Measurements from ENCODE around the gene SLC1A2.

Gene SLC1A2

DNA sequence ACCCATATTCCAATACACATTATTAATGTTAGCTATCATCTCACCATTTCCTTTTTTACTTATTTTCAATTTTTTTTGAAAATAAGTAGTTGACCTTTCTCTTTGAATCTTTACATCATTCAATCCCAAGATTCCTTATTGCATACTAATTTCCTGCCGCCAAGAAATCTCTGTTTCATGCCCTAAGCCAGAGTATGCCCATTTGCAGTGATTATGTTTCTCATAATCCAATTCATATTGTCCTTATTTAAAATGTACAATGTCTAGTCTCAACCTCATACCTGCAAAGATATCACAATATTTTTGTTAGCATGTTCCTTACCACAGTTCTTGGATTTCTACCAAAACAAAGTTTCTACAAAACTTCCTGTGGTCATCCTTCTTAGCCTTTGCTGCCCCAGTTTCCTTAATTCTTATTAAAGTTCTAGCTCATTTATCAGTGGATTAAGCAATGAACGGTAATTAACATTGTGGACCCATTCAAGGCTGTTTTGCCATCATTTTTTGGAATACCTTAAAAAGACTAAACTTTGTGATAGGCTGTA lies 205.1 kb downstream of the SLC1A2 start:
- FAIRE-seq = no peak

DNA sequence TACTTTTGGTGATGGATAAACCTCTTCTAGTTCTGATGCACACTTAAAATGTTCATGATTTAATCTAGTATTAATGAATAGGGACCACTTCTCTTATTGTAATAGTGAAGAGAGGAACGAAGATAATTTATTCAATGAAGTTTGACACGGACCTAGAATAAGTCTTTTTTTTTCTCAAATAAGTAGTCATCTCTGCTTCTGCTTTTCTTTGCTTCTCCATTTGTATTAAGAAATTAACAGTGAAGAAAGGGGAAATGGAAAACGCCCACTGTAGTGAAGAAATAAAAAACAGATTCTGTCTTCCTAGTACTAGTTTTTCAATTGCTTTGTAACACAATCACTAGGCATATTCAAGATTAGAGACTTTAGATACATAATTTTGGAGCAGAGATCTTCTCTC lies 207.4 kb downstream of the SLC1A2 start:
- FAIRE-seq = no peak

DNA sequence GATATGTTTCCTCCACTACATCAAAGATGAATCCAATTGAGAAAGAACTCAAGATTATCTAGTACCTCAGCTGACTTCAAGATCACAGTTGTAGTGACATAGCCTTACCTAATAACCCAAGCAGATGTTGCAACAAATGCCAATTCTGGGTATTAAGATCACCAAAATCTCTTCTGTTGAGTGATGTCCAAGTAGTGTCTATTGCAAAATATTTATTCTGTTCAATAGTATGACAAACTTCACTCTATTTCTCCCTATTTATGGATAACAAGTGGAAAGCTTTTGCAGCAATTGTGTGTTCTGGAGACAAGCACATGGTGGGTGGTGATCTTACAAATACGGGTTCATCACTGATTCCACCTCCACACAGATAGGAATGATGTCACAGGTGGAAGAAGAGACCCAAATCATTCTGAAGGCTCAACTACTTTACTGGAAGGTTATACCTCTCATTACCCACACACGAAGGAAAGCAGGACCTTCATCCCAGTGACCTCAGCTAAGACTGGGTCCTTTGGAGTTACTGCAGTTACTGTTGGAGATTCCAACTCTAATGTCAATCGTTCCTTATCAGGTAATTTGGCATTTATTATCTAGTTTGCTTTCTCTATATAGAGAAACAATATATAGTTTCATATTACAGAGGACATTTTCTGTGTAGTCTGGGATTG lies 208.3 kb downstream of the SLC1A2 start:
- FAIRE-seq = no peak

DNA sequence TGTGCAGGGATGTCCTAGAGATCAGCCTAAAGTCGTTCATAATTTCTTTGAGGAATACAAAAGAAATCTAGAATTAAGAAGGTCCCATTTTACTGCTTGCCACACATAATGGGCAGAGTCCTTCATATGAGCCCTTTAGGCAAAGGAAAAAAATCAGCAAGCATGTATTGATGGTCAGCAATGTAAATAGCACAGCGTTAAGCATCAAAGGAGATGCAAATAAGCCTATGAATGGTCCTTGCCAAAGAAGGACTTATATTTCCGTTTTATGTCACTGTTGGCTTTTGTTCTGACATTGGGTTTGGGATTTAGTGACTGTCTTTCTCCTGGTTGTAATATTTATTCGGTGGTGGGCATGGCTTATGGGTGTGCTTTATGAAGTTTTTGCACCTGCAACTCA lies 210.6 kb downstream of the SLC1A2 start:
- FAIRE-seq = no peak

DNA sequence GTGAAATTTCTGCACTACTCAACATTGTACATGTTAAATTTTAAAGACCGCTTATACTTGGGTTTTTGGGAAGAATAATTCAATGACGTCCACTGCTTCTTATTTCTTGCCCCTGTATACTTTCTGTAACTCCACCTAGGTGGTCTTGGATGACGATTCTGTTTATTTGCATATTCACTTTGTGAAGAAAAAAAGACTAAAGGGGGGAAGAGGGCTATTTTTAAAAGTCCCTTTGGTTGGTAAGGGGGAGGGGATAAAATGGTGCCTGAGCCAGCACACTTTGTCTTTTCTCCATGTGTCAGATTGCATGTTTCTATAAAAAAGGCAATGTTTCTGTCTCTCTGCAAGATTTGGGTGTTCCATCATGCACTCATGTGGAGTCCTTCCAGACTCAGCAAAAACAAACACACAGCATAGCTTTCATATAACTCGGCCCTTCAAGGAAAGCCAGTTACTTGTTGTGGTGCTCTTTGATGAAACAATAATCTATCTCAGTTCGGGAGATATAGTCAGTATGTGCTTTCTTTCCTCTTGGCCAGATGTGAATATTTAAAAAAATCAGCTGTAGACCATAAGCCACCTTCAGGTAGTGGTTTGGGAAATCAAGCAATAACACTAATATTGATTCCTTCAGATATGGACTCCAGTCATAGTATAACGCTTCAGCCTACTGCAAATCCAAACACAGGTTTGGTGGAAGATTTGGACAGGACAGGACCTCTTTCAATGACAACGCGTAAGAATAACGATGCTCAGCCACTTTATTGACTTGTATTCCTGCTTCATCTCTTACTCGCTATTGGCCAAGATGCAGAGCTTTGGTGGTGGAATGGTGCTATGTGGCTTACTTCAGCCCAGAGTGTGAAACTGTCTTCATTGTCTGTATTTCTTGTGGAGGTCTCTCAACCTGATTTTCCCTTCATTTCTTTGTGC lies 211.6 kb downstream of the SLC1A2 start:
- no peak for FAIRE-seq

DNA sequence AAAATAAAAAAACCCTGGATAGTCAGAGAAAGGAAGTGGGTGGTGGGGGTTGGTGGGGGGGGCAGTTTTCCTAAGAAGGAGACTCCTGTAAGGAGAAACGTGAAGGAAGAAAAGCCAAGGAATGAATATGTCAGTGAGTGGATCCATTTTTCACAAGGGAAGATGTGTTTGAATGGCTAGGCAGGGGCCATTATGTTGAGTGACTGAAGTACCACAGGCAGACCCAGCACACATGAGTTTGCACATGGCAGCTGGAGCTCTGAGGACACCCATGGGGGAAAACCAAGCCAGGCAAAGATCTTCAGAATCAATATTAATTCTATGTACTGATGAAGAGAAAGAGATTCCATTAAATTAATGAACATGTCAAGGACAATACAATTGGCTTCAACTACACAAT lies 212.7 kb downstream of the SLC1A2 start:
- no peak for FAIRE-seq

DNA sequence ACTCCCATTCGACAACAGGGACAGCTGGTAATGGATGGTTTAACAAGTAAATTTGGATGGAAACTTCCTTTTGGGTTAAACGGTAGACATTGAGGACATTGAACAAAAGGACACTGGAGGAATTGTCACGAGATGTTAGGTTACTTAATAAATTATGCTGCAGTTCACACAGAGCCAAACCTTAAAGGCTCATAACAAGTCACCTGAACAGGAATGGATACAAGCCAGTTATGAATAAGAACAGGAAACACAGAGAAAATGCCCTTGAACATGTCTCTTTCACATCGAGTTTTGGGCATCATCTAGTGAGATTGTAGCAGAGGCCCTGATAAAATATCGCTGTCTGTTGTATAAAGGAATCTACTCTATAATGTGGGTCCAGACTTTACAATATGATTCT lies 214.7 kb downstream of the SLC1A2 start:
- FAIRE-seq = no peak

All from TTC549 (cell line).